Measurements from ENCODE around the gene CFAP46.
"Not testable (repeated sequence)": the region's sequence is repeated elsewhere in the genome, so short reads cannot be mapped to it uniquely, and the experiment has no call there.

The CFAP46 gene

GRCh38 chr10:132826524-132827422 lies 115.6 kb downstream of the CFAP46 start:
- no peak for DNase-seq (ENCODE audit: low spot score)

DNA sequence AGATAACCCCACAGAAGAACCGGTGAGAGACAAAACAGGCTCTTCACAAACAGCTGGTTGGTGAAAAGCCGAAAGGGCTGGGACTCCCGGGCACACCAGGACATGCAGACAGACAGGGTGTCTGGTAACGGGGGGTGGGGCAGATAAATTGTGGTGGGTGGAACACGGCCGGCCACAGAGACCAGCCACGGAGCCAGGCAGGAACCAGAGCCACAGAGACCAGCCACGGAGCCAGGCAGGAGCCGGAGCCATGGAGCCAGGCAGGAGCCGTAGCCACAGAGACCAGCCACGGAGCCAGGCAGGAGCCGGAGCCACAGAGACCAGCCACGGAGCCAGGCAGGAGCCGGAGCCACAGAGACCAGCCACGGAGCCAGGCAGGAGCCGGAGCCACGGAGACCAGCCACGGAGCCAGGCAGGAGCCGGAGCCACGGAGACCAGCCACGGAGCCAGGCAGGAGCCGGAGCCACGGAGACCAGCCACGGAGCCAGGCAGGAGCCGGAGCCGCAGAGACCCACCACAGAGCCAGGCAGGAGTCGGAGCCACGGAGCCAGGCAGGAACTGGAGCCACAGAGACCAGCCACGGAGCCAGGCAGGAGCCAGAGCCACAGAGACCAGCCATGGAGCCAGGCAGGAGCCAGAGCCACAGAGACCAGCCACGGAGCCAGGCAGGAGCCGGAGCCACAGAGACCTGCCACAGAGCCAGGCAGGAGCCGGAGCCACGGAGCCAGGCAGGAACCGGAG lies 116.4 kb downstream of the CFAP46 start:
- not testable (repeated sequence) for DNase-seq (ENCODE audit: low spot score)

DNA sequence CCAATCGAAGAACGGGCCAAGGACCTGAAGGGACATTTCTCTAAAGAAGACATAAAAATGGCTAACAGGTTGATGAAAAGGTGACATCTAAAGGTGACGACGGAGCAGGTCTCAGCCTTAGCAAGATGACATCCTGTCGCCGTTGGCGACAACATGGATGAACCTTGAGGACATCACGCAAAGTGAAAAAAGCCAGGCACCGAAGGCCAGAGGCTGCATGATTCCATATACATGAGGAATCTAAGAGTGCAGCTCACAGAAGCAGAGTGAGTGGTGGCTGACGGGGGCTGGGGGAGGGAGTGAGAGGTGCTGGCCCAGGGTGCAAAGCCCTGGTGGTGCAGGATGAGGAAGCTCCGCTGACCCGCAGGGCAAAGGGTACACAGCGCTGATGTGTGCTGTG lies 122.3 kb downstream of the CFAP46 start:
- DNase-seq (ENCODE audit: low spot score): no peak

- no peak for DNase-seq (ENCODE audit: low spot score)
Observed at GRCh38 chr10:132817701-132818211, 124.6 kb downstream of the CFAP46 start.

- no peak for DNase-seq (ENCODE audit: low spot score)
Observed at GRCh38 chr10:132816718-132817117, 125.7 kb downstream of the CFAP46 start.

GRCh38 chr10:132815168-132815857 lies 127.1 kb downstream of the CFAP46 start:
- no peak for DNase-seq (ENCODE audit: low spot score)

- DNase-seq (ENCODE audit: low spot score): no peak
Observed at GRCh38 chr10:132814469-132814856, 127.9 kb downstream of the CFAP46 start.

GRCh38 chr10:132813560-132814468 lies 128.6 kb downstream of the CFAP46 start:
- no peak for DNase-seq (ENCODE audit: low spot score)

GRCh38 chr10:132813001-132813401 lies 129.4 kb downstream of the CFAP46 start:
- no peak for DNase-seq (ENCODE audit: low spot score)

GRCh38 chr10:132812520-132812919 lies 129.8 kb downstream of the CFAP46 start:
- DNase-seq (ENCODE audit: low spot score): no peak

- DNase-seq (ENCODE audit: low spot score): no peak
Observed at GRCh38 chr10:132811891-132812481, 130.4 kb downstream of the CFAP46 start.

DNA sequence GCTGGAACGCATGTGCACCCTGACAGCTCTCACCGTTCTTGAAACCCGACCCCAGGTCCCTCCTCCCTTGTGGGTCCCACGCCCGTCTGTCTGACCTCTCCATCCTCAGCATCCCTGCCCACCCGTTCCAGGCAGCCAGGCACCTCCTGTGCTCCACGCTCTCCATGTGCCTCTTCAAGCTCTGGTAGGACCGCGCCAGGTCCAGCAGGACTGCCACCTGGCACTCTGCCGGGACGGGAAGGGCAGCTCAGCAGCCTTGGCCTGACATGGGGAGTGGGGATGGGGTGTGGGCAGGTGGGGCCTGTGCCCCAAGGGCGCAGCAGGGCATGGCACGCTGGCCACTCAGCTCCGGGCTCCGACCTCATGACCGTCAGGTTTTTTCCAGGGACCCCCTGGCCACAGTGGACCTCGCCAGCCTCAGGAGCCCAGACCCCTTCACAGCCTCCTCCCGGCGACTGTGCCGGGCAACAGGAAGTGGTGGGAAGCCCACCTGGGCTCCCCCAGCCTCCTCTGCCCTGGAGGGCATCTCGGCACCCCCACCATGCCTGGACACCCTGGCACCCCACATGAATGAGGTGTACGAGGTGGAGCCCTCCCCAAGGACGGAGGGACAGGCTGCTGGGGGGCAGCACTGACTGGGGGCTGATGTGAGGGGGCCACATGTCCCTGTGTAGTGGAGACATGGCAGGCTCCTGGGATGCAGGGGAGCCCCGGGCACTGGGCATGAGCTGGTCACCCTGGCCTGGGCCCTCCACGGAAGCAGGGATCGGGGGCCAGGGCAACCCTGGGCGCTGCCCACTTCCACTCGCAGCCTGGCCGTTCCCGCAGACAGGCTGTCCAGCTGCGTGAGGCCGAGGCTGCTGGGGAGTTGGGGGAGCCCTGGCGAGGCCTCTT lies 131.3 kb downstream of the CFAP46 start:
- DNase-seq (ENCODE audit: low spot score): no peak

DNA sequence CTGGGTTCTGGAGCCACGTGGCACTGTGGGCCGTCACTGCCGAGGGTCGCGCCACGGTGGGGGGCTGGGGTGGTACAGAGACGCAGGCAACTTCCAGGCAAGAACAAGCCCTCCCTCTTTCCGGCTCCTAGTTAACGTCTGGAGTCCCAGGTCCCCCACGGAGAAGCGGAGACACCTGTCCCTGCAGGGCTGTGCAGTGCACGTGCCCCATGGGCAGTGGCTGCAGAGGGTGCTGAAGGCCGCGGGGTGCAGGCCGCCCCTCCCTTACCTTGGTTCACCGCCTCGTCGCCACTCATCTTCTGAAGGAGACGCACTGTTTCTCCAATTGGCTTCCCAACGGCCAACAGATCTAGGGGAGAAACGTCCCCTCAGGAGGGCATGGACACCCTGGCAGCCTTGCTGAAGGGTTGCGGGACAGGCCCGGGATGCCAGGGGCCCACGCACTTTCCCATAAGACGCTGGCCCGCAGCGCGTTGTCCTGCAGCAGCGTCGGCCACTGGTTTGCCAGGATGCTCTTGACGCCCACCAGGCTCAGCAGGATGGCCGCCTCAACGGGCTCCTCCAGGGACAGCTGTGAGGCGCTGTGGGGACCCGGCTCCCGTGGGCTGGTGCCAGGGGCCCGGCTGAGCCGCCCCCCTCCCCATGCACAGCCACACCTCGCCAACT lies 132.1 kb downstream of the CFAP46 start:
- no peak for DNase-seq (ENCODE audit: low spot score)

GRCh38 chr10:132809232-132810140 lies 132.9 kb downstream of the CFAP46 start:
- DNase-seq (ENCODE audit: low spot score): no peak

DNA sequence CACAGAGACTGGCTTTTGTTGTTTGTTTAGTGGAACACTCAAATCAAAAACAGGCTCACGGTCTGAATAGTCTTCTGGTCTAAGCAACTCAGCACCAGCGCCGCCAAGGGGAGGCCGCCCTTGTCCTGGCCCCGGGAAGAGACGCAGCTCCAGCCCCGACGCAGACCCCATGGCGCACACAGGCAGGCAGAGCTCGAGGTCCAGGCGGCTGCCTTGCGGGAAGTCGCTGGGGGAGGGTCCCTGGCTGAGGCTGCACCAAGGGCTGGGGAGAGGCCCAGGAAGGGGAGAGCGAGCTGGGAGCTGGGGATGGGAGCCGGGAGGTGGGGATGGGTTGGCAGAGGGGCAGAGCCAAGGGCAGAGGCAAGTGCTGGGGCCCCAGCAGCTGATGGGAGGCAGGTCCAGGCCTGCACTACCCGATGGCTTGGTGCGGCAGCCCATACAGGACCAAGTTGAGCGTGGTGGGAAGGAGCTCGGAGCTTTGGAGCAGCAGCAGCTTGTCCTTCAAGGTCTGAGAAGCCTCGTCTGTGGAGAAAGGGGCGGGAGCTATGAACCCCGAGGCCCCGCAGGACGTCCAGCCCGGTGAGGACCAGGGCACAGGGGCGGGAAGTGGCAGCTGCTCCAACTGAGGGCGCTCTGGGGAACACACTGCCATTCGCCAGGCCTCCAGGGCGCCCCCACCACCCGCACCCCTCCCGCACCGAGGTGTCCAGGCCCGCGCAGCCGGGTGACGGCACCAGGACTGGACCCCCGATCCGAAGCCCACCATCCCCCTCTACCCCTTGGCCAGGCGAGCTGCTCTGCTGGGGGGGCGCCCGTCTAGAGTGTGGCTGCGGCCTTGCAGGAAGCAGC lies 133.8 kb downstream of the CFAP46 start:
- DNase-seq (ENCODE audit: low spot score): no peak

- no peak for DNase-seq (ENCODE audit: low spot score)
Observed at GRCh38 chr10:132807621-132808049, 134.7 kb downstream of the CFAP46 start.

GRCh38 chr10:132806561-132807003 lies 135.8 kb downstream of the CFAP46 start:
- DNase-seq (ENCODE audit: low spot score): no peak
